Measurements from ENCODE around the gene DUSP22. TPM values are rescaled to one million over a fixed set of nuclear protein-coding genes. Genes with fewer than 3 reads are reported as not detected.

DUSP22 gene
- total RNA-seq, 2 donors from 2014 or later = 13.8 to 34.8 TPM

GRCh38 chr6:392441-393390, 100.4 kb downstream of the DUSP22 start:
- 1 to 2% methylated on average over 31 to 107 of the region's 108 CpGs for WGBS, 2 donors
- no peak for TF ChIP-seq CTCF (IDR thresholded peaks at IDR 0.05)
- TF ChIP-seq POLR2A (IDR thresholded peaks at IDR 0.05) = no peak
- Histone ChIP-seq H3K4me1 (peaks cover 36% of the 10 kb centered on the region), H3K9me3 (no peaks in the 10 kb centered on the region), H3K36me3 (replicated peaks in 1 of 2; ENCODE audit: insufficient read depth in 1 of 2, low read depth in 2 of 2) (no peaks in the 10 kb centered on the region), H3K27ac (no peak overlapping the region), H3K4me3 (no peak overlapping the region), H3K27me3 (peaks cover 0 to 22% of the 10 kb centered on the region in 2 donors)
- intact Hi-C loops (cut with DNase I) = no loop called here
- no peak for ATAC-seq
- DNase-seq = no peak

GRCh38 chr6:393391-394221, 101.3 kb downstream of the DUSP22 start:
- DNase-seq (no peak), ATAC-seq (no peak)
- TF ChIP-seq CTCF (IDR thresholded peaks at IDR 0.05) = no peak
- no peak for TF ChIP-seq POLR2A (IDR thresholded peaks at IDR 0.05)
- H3K27ac ChIP-seq = no peak overlapping the region
- 2 to 3% methylated on average over 16 to 68 of the region's 68 CpGs for WGBS, 2 donors
- H3K9me3 ChIP-seq = no peaks in the 10 kb centered on the region
- no peaks in the 10 kb centered on the region for H3K36me3 ChIP-seq (replicated peaks in 1 of 2; ENCODE audit: insufficient read depth in 1 of 2, low read depth in 2 of 2)
- intact Hi-C loops (cut with DNase I) = no loop called here
- peaks cover 36% of the 10 kb centered on the region for H3K4me1 ChIP-seq
- H3K4me3 ChIP-seq = no peak overlapping the region
- peaks cover 0 to 22% of the 10 kb centered on the region in 2 donors for H3K27me3 ChIP-seq

GRCh38 chr6:394641-395289, 102.5 kb downstream of the DUSP22 start:
- Histone ChIP-seq H3K4me3 (no peak overlapping the region), H3K27me3 (peaks cover 0 to 22% of the 10 kb centered on the region in 2 donors), H3K36me3 (replicated peaks in 1 of 2; ENCODE audit: insufficient read depth in 1 of 2, low read depth in 2 of 2) (no peaks in the 10 kb centered on the region), H3K4me1 (peaks cover 36% of the 10 kb centered on the region), H3K9me3 (no peaks in the 10 kb centered on the region), H3K27ac (no peak overlapping the region)
- no peak for DNase-seq
- no peak for ATAC-seq
- intact Hi-C loops (cut with DNase I) = no loop called here
- 84 to 86% methylated on average over 13 of the region's 13 CpGs for WGBS, 2 donors
- TF ChIP-seq POLR2A (IDR thresholded peaks at IDR 0.05) (no peak), CTCF (IDR thresholded peaks at IDR 0.05) (no peak)

- TF ChIP-seq CTCF (IDR thresholded peaks at IDR 0.05) (no peak), POLR2A (IDR thresholded peaks at IDR 0.05) (no peak)
- no peaks in the 10 kb centered on the region for H3K36me3 ChIP-seq (replicated peaks in 1 of 2; ENCODE audit: insufficient read depth in 1 of 2, low read depth in 2 of 2)
- intact Hi-C loops (cut with DNase I) = no loop called here
- no peak for DNase-seq
- H3K4me3 ChIP-seq = no peak overlapping the region
- H3K27ac ChIP-seq = no peak overlapping the region
- peaks cover 35% of the 10 kb centered on the region for H3K4me1 ChIP-seq
- WGBS, 2 donors = 51 to 56% methylated on average over 10 of the region's 10 CpGs
- ATAC-seq = no peak
- peaks cover 0 to 16% of the 10 kb centered on the region in 2 donors for H3K27me3 ChIP-seq
- H3K9me3 ChIP-seq = no peaks in the 10 kb centered on the region
Measured at GRCh38 chr6:395432-396125, 103.3 kb downstream of the DUSP22 start.
